WTC11 (cell line): ENCODE measurements around the gene WWOX.

Source experiments
- AR ChIP-seq: fragments of 250-450 bp; sonication (Bioruptor Pico); IDR thresholded peaks from 2 replicates; pipeline ENCODE4 v1.9.0; 2021; ENCODE audit warnings: mild to moderate bottlenecking
- ATF1 ChIP-seq: sonication (generic); formaldehyde crosslinking; IDR thresholded peaks from 2 replicates; pipeline ENCODE4 v1.8.1; 2023; ENCODE audit warnings: mild to moderate bottlenecking, moderate library complexity, missing genetic modification reagents
- CTCF ChIP-seq: fragments of 200-600 bp; IDR thresholded peaks from 2 replicates; pipeline ENCODE4 v1.8.0; 2022; ENCODE audit warnings: antibody characterized with exemption
- KAT7 ChIP-seq: sonication (generic); formaldehyde crosslinking; IDR thresholded peaks from 2 replicates; pipeline ENCODE4 v1.8.1; 2023; ENCODE audit warnings: missing genetic modification reagents, mild to moderate bottlenecking, borderline replicate concordance
- TCF7 ChIP-seq: sonication (generic); formaldehyde crosslinking; IDR thresholded peaks from 2 replicates; pipeline ENCODE4 v1.8.0; 2022; ENCODE audit warnings: mild to moderate bottlenecking, low read depth, missing genetic modification reagents, moderate library complexity
- TEAD1 ChIP-seq: sonication (generic); formaldehyde crosslinking; IDR thresholded peaks from 2 replicates; pipeline ENCODE4 v1.8.0; 2022; ENCODE audit warnings: mild to moderate bottlenecking, missing genetic modification reagents
- ZNF396 ChIP-seq: fragments of 250-450 bp; sonication (Bioruptor Pico); IDR thresholded peaks from 2 replicates; pipeline ENCODE4 v1.8.0; 2021; ENCODE audit warnings: mild to moderate bottlenecking, moderate library complexity, borderline replicate concordance

- TF ChIP-seq ZNF396 (no peak), CTCF (no peak), TCF7 (CRISPR knock-in tag) (no peak), KAT7 (no peak), TEAD1 (CRISPR knock-in tag) (no peak), ATF1 (CRISPR knock-in tag) (no peak), AR (CRISPR knock-in tag) (no peak)
Observed at GRCh38 chr16:79184464-79185030, 1085.1 kb downstream of the WWOX start.
